Kidney epithelial cell (primary cell): ENCODE results near the gene NKPD1. TPM values are rescaled to one million over a fixed set of nuclear protein-coding genes. Genes with fewer than 3 reads are reported as not detected.

Experiments
- DNase-seq: peaks from one replicate; pipeline ENCODE4 v3.0.0-alpha.2; 2010; ENCODE audit warnings: low read depth
- H3K27me3 ChIP-seq: 2 replicates; pipeline ENCODE4 v1.6.0; 2011; ENCODE audit warnings: low read length; ENCODE audit not compliant: control insufficient read depth, insufficient read depth
- H3K36me3 ChIP-seq: 2 replicates; pipeline ENCODE4 v1.5.1; 2011; ENCODE audit warnings: low read length; ENCODE audit not compliant: control insufficient read depth, insufficient read depth
- H3K4me3 ChIP-seq: 2 replicates; pipeline ENCODE4 v1.5.1; 2011; ENCODE audit warnings: low read depth, mild to moderate bottlenecking, control low read depth, low read length
- total RNA-seq: library from RNA; depleted of rRNA; stranded (reverse); fragments of >200 nt; gene quantifications from 2 replicates; pipeline ENCODE4 v1.2.3, GENCODE V29; 2015
- TF ChIP-seq, protein P1 (sequence below): IDR thresholded peaks from 2 replicates; pipeline ENCODE4 v1.5.1; 2011; ENCODE audit warnings: mild to moderate bottlenecking, moderate library complexity, low read length, control low read depth, inconsistent platforms; ENCODE audit not compliant: insufficient read depth, poor library complexity, severe bottlenecking

NKPD1 gene
- total RNA-seq, 1 donor from 2014 or later = 0.46 TPM

DNA sequence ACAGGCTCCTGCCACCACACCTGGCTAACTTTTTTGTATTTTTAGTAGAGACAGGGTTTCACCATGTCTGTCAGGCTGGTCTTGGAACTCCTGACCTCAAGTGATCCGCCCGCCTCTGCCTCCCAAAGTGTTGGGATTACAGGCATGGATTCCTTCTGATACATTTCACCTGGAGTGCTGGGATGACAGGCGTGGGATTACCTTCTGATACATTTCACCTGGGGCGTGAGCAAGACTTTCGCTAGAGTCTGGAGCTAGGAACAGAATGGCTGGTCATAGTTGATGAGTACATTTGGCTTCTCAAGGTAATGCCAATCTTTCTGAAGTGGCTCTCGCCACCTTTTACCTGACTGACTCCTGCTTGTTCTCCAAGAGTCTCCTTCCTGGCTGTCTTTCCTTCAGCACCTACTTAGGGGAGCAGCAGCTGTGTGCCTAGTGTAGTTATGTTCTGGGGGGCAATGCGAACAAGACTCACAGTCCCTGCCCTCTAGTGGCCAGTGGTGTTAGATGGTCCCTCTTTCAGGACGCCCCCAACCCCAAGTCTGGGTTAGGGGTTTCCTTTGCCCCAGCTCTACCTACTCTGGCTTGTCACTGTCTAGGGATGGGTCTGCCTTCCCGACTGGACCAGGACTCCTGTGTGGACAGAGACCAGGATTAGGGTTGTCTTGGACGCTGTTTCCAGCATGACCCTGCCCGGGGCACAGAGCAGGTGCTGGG lies 48.5 kb downstream of the NKPD1 start:
- Histone ChIP-seq H3K27me3 (no peaks in the 10 kb centered on the region), H3K36me3 (no peaks in the 10 kb centered on the region), H3K4me3 (no peak overlapping the region)
- DNase-seq = no peak
- TF ChIP-seq, protein P1, sequence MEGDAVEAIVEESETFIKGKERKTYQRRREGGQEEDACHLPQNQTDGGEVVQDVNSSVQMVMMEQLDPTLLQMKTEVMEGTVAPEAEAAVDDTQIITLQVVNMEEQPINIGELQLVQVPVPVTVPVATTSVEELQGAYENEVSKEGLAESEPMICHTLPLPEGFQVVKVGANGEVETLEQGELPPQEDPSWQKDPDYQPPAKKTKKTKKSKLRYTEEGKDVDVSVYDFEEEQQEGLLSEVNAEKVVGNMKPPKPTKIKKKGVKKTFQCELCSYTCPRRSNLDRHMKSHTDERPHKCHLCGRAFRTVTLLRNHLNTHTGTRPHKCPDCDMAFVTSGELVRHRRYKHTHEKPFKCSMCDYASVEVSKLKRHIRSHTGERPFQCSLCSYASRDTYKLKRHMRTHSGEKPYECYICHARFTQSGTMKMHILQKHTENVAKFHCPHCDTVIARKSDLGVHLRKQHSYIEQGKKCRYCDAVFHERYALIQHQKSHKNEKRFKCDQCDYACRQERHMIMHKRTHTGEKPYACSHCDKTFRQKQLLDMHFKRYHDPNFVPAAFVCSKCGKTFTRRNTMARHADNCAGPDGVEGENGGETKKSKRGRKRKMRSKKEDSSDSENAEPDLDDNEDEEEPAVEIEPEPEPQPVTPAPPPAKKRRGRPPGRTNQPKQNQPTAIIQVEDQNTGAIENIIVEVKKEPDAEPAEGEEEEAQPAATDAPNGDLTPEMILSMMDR = no peak

Other genes starting within 250 kb of the NKPD1 start
- 1.9 and 3.5 TPM in 2 replicates for gene APOC1, start 246.4 kb downstream of the NKPD1 start, total RNA-seq
- gene APOC4, start 218.7 kb downstream of the NKPD1 start, total RNA-seq = not detected in 2 replicates
- not detected in 2 replicates for gene APOC2, start 214.9 kb downstream of the NKPD1 start, total RNA-seq
- 58.0 and 74.8 TPM in 2 replicates for gene CLPTM1, start 205.6 kb downstream of the NKPD1 start, total RNA-seq
- 60.0 and 76.7 TPM in 2 replicates for gene RELB, start 159.5 kb downstream of the NKPD1 start, total RNA-seq
- gene CLASRP, start 121.9 kb downstream of the NKPD1 start, total RNA-seq = 65.7 and 77.9 TPM in 2 replicates
- gene ZNF296, start 84.5 kb downstream of the NKPD1 start, total RNA-seq = 1.0 and 1.1 TPM in 2 replicates
- 50.8 and 63.6 TPM in 2 replicates for gene GEMIN7, start 81.7 kb downstream of the NKPD1 start, total RNA-seq
- 36.5 and 52.0 TPM in 2 replicates for gene PPP1R37, start 67.8 kb downstream of the NKPD1 start, total RNA-seq
- 33.8 and 36.4 TPM in 2 replicates for gene TRAPPC6A, start 17.3 kb upstream of the NKPD1 start, total RNA-seq
- gene BLOC1S3, start 17.8 kb upstream of the NKPD1 start, total RNA-seq = 21.9 and 25.0 TPM in 2 replicates
- 0.27 TPM in 1 of 2 replicates, not detected in the other for gene EXOC3L2, start 84.4 kb upstream of the NKPD1 start, total RNA-seq
- 21.8 and 21.9 TPM in 2 replicates for gene MARK4, start 90.3 kb upstream of the NKPD1 start, total RNA-seq
- not detected in 2 replicates for gene CKM, start 161.9 kb upstream of the NKPD1 start, total RNA-seq
- gene KLC3, start 179.8 kb upstream of the NKPD1 start, total RNA-seq = 8.6 and 8.9 TPM in 2 replicates
- 18.5 and 28.6 TPM in 2 replicates for gene ERCC2, start 209.6 kb upstream of the NKPD1 start, total RNA-seq
- gene PPP1R13L, start 244.1 kb upstream of the NKPD1 start, total RNA-seq = 30.9 and 34.5 TPM in 2 replicates
- gene POLR1G, start 245.7 kb upstream of the NKPD1 start, total RNA-seq = 18.0 and 24.4 TPM in 2 replicates